ENCODE measurements around the gene SOX12. TPM values are rescaled to one million over a fixed set of nuclear protein-coding genes. Genes with fewer than 3 reads are reported as not detected.

SOX12 gene
- total RNA-seq, 1 experiment from 2014 or later: 41.0 TPM

DNA sequence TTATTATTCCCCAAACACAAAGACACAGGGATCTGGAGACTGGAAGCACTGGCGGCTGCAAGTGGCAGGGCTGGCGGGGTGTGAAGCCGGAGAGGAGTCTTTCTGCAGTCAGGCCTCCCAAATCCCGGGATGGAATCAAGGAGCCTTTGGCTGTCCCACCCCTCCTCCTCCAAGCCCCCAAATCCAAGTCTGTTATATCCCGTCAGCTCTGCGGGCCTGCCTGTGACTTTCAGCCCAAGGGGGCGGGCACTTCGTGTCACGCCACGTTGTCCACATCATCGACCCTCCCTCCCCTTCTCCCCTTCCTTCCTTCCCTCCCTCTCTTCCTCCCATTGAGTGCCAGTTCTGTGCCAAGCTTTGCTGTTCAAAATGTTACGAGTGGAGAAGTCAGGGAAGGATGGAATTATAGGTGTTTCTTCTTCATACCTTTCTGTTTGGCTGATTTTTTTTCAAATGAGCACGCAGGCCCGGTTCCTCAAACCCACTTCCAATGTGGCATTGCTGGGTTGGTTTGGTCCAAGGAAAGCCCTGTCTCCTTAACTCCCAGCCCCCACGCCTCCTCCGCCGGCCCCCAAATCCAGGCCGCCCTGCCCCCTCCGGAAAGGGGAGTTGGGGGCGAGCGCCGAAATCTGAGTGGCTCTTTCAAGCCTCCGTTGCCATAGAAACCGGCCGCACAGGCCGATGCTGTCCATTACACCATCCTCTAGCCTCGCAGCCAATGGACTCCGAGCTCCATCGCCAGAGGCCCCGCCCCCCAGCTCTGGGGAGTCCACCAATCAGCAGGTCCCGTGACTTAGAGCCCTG, 15.3 kb upstream of the SOX12 start:
- CTCF ChIA-PET: interaction anchor here (0.5 to 1.2 kb wide), 4 partner anchors 12 to 337 kb away, joined by 3 to 4 read pairs (median 4); no protein-coding TSS in a partner anchor
- BruUV-seq (replicated peaks): no TSS peak
- no peak for TF ChIP-seq EZH2 (IDR thresholded peaks at IDR 0.05; ENCODE audit: borderline replicate concordance, low read depth, low read length, poor library complexity, severe bottlenecking)
- TF ChIP-seq, protein P1, sequence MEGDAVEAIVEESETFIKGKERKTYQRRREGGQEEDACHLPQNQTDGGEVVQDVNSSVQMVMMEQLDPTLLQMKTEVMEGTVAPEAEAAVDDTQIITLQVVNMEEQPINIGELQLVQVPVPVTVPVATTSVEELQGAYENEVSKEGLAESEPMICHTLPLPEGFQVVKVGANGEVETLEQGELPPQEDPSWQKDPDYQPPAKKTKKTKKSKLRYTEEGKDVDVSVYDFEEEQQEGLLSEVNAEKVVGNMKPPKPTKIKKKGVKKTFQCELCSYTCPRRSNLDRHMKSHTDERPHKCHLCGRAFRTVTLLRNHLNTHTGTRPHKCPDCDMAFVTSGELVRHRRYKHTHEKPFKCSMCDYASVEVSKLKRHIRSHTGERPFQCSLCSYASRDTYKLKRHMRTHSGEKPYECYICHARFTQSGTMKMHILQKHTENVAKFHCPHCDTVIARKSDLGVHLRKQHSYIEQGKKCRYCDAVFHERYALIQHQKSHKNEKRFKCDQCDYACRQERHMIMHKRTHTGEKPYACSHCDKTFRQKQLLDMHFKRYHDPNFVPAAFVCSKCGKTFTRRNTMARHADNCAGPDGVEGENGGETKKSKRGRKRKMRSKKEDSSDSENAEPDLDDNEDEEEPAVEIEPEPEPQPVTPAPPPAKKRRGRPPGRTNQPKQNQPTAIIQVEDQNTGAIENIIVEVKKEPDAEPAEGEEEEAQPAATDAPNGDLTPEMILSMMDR (conservative IDR thresholded peaks at IDR 0.05; ENCODE audit: low read depth, low read length): no peak
- Histone ChIP-seq H3K27ac (ENCODE audit: low read depth, low read length, poor library complexity, severe bottlenecking) (peak overlapping the region; percentile 94), H3K27me3 (replicated peaks; ENCODE audit: insufficient read depth, low read depth, low read length, poor library complexity) (no peaks in the 10 kb centered on the region), H3K36me3 (ENCODE audit: insufficient read depth, low read length, poor library complexity, severe bottlenecking) (no peaks in the 10 kb centered on the region), H3K4me3 (ENCODE audit: low read depth, low read length, poor library complexity, severe bottlenecking) (peak overlapping the region; percentile 42), H3K4me1 (ENCODE audit: insufficient read depth, low read length, poor library complexity, severe bottlenecking) (peaks cover 32% of the 10 kb centered on the region), H3K9me3 (ENCODE audit: low read depth, low read length, poor library complexity, severe bottlenecking) (no peaks in the 10 kb centered on the region)
- POLR2A ChIA-PET (ENCODE audit: low non-redundant PET): interaction anchor here (0.9 to 1.0 kb wide), 2 partner anchors 13 to 16 kb away, joined by 9 to 10 read pairs; partner anchors contain the start of gene ZCCHC3
- DNase-seq (ENCODE audit: low spot score): peak; percentile 100
- intact Hi-C loops (cut with micrococcal nuclease; ENCODE audit: unreplicated experiment): loop anchor here (1.0 kb wide), 1 partner anchor 15 kb away; the partner anchor contains the start of gene SOX12

DNA sequence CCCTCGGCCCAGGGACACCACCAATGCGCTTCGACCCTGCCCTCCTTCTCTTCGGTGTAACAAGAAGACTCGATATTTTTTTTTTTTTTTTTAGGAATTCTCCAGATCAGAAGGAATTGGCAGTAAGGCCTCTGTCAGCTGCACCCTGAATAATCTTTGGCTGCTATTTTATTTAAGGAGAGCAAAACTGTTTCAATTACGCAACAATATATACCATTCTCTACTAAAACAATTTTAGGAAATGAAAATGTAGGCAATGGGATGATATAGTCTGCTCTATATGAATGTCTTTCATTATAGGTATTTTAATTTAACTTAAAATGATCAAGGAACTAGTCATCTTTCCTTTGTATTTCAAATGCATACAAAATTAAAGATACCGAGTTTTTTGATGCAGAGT, 14.7 kb upstream of the SOX12 start:
- no peak for DNase-seq (ENCODE audit: low spot score)
- Histone ChIP-seq H3K27me3 (replicated peaks; ENCODE audit: insufficient read depth, low read depth, low read length, poor library complexity) (no peaks in the 10 kb centered on the region), H3K4me1 (ENCODE audit: insufficient read depth, low read length, poor library complexity, severe bottlenecking) (peaks cover 32% of the 10 kb centered on the region), H3K27ac (ENCODE audit: low read depth, low read length, poor library complexity, severe bottlenecking) (peak overlapping the region; percentile 94), H3K9me3 (ENCODE audit: low read depth, low read length, poor library complexity, severe bottlenecking) (no peaks in the 10 kb centered on the region), H3K36me3 (ENCODE audit: insufficient read depth, low read length, poor library complexity, severe bottlenecking) (no peaks in the 10 kb centered on the region), H3K4me3 (ENCODE audit: low read depth, low read length, poor library complexity, severe bottlenecking) (peak overlapping the region; percentile 42)
- TSS peak; percentile 91 for BruUV-seq (replicated peaks)
- POLR2A ChIA-PET (ENCODE audit: low non-redundant PET): interaction anchor here (0.9 to 1.0 kb wide), 2 partner anchors 14 to 15 kb away, joined by 9 to 10 read pairs; partner anchors contain the start of gene ZCCHC3
- intact Hi-C loops (cut with micrococcal nuclease; ENCODE audit: unreplicated experiment): loop anchor here (1.0 kb wide), 1 partner anchor 15 kb away; the partner anchor contains the start of gene SOX12
- CTCF ChIA-PET: interaction anchor here (0.5 to 1.2 kb wide), 3 partner anchors 13 to 20 kb away, joined by 4 read pairs; no protein-coding TSS in a partner anchor
- TF ChIP-seq EZH2 (IDR thresholded peaks at IDR 0.05; ENCODE audit: borderline replicate concordance, low read depth, low read length, poor library complexity, severe bottlenecking): no peak
- TF ChIP-seq, protein P1 (conservative IDR thresholded peaks at IDR 0.05; ENCODE audit: low read depth, low read length): no peak

GRCh38 chr20:311609-312008, 13.7 kb upstream of the SOX12 start:
- POLR2A ChIA-PET (ENCODE audit: low non-redundant PET): no interaction called here

More at GRCh38 chr20:311609-312008, 13.7 kb upstream of the SOX12 start:
- no peaks in the 10 kb centered on the region for H3K27me3 ChIP-seq (replicated peaks; ENCODE audit: insufficient read depth, low read depth, low read length, poor library complexity)
- CTCF ChIA-PET: no interaction called here
- no TSS peak for BruUV-seq (replicated peaks)
- H3K9me3 ChIP-seq (ENCODE audit: low read depth, low read length, poor library complexity, severe bottlenecking): no peaks in the 10 kb centered on the region
- no peak for TF ChIP-seq EZH2 (IDR thresholded peaks at IDR 0.05; ENCODE audit: borderline replicate concordance, low read depth, low read length, poor library complexity, severe bottlenecking)
- TF ChIP-seq, protein P1 (conservative IDR thresholded peaks at IDR 0.05; ENCODE audit: low read depth, low read length): no peak
- H3K4me3 ChIP-seq (ENCODE audit: low read depth, low read length, poor library complexity, severe bottlenecking): no peak overlapping the region
- intact Hi-C loops (cut with micrococcal nuclease; ENCODE audit: unreplicated experiment): no loop called here
- H3K36me3 ChIP-seq (ENCODE audit: insufficient read depth, low read length, poor library complexity, severe bottlenecking): no peaks in the 10 kb centered on the region
- no peak overlapping the region for H3K27ac ChIP-seq (ENCODE audit: low read depth, low read length, poor library complexity, severe bottlenecking)
- H3K4me1 ChIP-seq (ENCODE audit: insufficient read depth, low read length, poor library complexity, severe bottlenecking): peaks cover 32% of the 10 kb centered on the region
- DNase-seq (ENCODE audit: low spot score): no peak

Data from A673 (cell line).